Activated CD4-positive, alpha-beta T cell treated with anti-CD3 and anti-CD28 coated beads, Interleukin-2, Interleukin-6, amounts not matched to agents 100 ng/mL and 50 ng/mL, durations not matched to agents 16 hours and 8 hours (primary cell): ENCODE measurements around the gene PSORS1C2.
A peak's percentile ranks its signal among the peaks of the same experiment; 100 is the strongest.
"Not testable (repeated sequence)": the region's sequence is repeated elsewhere in the genome, so short reads cannot be mapped to it uniquely, and the experiment has no call there.

Source experiments
- DNase-seq: peaks from one replicate; pipeline ENCODE4 v3.0.0-alpha.2; 2020

Gene PSORS1C2

GRCh38 chr6:31138982-31139381 is at the start of gene PSORS1C2:
TSS of gene PSORS1C2 (minus strand) at chr6:31139066. CDS start at chr6:31139026, 40 bp downstream.
- no peak for DNase-seq

GRCh38 chr6:31187780-31188194 is 48.9 kb upstream of the PSORS1C2 start:
- DNase-seq = no peak

- no peak for DNase-seq
Observed at GRCh38 chr6:31186052-31186734, 47.3 kb upstream of the PSORS1C2 start.

- DNase-seq = peak; percentile 58
Observed at GRCh38 chr6:31185695-31186051, 46.8 kb upstream of the PSORS1C2 start.

GRCh38 chr6:31183859-31184258 is 45.0 kb upstream of the PSORS1C2 start:
- not testable (repeated sequence) for DNase-seq

- not testable (repeated sequence) for DNase-seq
Observed at GRCh38 chr6:31183287-31183686, 44.4 kb upstream of the PSORS1C2 start.

- peak; percentile 80 for DNase-seq
Observed at GRCh38 chr6:31180500-31180899, 41.6 kb upstream of the PSORS1C2 start.

GRCh38 chr6:31179896-31180295 is 41.0 kb upstream of the PSORS1C2 start:
- DNase-seq = no peak

GRCh38 chr6:31179042-31179386 is 40.1 kb upstream of the PSORS1C2 start:
- no peak for DNase-seq

GRCh38 chr6:31178143-31179041 is 39.5 kb upstream of the PSORS1C2 start:
- DNase-seq = peak; percentile 55

- no peak for DNase-seq
Observed at GRCh38 chr6:31175971-31176370, 37.1 kb upstream of the PSORS1C2 start.

- DNase-seq = no peak
Observed at GRCh38 chr6:31174378-31174777, 35.5 kb upstream of the PSORS1C2 start.

GRCh38 chr6:31173406-31173805 is 34.5 kb upstream of the PSORS1C2 start:
- no peak for DNase-seq

GRCh38 chr6:31172973-31173384 is 34.1 kb upstream of the PSORS1C2 start:
- no peak for DNase-seq

- no peak for DNase-seq
Observed at GRCh38 chr6:31171931-31172905, 33.4 kb upstream of the PSORS1C2 start.

GRCh38 chr6:31170987-31171671 is 32.3 kb upstream of the PSORS1C2 start:
- DNase-seq = no peak

GRCh38 chr6:31170600-31170881 is 31.7 kb upstream of the PSORS1C2 start, which contains the start of gene POU5F1:
TSS of gene POU5F1 (minus strand) at chr6:31170682. CDS start at chr6:31170620, 62 bp downstream.
- no peak for DNase-seq

GRCh38 chr6:31169858-31170599 is 31.2 kb upstream of the PSORS1C2 start:
- not testable (repeated sequence) for DNase-seq

GRCh38 chr6:31169123-31169857 is 30.4 kb upstream of the PSORS1C2 start:
- no peak for DNase-seq

- no peak for DNase-seq
Observed at GRCh38 chr6:31168606-31169005, 29.7 kb upstream of the PSORS1C2 start.

GRCh38 chr6:31165986-31166385 is 27.1 kb upstream of the PSORS1C2 start:
- no peak for DNase-seq
